ENCODE data around the gene LRRC25. TPM values are rescaled to one million over a fixed set of nuclear protein-coding genes. Genes with fewer than 3 reads are reported as not detected.

The LRRC25 gene
- polyA plus RNA-seq, 1 experiment: 0.12 TPM

DNA sequence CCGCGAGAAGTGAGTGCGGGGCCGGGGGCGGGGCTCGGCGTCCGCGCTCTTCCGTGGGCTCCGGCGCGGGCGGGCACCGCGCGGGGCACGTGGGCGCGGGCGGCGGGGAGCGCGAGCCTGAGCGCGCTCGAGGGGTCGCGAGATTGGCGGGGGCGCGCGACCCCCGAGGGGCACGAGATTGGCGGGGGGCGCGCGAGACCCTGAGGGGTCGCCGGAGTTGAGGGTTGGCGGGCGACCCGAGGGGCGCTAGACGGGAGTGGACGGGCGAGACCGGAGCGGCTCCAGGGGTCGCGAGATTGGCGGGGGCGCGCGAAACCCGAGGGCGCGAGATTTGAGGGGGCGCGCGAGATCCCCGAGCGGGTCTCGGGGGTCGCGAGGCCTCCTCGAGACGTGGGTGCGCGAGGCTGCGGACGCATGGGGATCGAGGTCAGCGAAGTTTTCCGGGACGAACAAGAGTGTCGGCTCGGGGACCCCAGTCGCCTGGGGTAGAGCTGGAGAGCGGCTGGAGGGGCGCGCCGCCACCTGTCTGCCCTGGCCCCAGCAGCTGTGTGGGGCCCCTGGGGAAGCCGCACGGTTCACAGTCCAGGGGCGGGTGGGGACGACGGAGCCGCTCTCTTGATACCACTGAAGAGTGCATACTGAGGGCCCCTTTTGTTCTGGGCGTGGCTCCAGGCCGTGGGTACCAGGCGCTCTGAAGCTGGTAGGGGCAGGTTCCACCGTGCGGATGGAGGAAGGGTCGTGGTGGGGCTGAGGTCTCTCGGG is 22.5 kb upstream of the LRRC25 start:
- no peaks in the 10 kb centered on the region; the same call in 1 of the 2 replicates for H3K9me3 ChIP-seq (ENCODE audit: control insufficient read depth, insufficient read depth, low read length)
- H3K27me3 ChIP-seq (ENCODE audit: control insufficient read depth, insufficient read depth, low read length): no peaks in the 10 kb centered on the region
- DNase-seq (ENCODE audit: low read depth, low spot score): no peak
- H3K4me3 ChIP-seq (ENCODE audit: low read depth, low read length): peak overlapping the region; percentile 71
- TF ChIP-seq, protein P1, sequence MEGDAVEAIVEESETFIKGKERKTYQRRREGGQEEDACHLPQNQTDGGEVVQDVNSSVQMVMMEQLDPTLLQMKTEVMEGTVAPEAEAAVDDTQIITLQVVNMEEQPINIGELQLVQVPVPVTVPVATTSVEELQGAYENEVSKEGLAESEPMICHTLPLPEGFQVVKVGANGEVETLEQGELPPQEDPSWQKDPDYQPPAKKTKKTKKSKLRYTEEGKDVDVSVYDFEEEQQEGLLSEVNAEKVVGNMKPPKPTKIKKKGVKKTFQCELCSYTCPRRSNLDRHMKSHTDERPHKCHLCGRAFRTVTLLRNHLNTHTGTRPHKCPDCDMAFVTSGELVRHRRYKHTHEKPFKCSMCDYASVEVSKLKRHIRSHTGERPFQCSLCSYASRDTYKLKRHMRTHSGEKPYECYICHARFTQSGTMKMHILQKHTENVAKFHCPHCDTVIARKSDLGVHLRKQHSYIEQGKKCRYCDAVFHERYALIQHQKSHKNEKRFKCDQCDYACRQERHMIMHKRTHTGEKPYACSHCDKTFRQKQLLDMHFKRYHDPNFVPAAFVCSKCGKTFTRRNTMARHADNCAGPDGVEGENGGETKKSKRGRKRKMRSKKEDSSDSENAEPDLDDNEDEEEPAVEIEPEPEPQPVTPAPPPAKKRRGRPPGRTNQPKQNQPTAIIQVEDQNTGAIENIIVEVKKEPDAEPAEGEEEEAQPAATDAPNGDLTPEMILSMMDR (IDR thresholded peaks at IDR 0.05; ENCODE audit: low read depth, low read length): no peak
- no peak overlapping the region for H3K27ac ChIP-seq (ENCODE audit: low read depth, low read length)
- ChIA-PET CTCF (interaction anchor here (0.5 to 2.0 kb wide), 5 partner anchors 18 to 141 kb away, joined by 3 to 18 read pairs (median 5); no protein-coding TSS in a partner anchor), POLR2A (interaction anchor here (1.1 to 1.8 kb wide), 4 partner anchors 9 to 139 kb away, joined by 3 to 14 read pairs (median 6); partner anchors contain the start of genes GDF15 and JUND)

DNA sequence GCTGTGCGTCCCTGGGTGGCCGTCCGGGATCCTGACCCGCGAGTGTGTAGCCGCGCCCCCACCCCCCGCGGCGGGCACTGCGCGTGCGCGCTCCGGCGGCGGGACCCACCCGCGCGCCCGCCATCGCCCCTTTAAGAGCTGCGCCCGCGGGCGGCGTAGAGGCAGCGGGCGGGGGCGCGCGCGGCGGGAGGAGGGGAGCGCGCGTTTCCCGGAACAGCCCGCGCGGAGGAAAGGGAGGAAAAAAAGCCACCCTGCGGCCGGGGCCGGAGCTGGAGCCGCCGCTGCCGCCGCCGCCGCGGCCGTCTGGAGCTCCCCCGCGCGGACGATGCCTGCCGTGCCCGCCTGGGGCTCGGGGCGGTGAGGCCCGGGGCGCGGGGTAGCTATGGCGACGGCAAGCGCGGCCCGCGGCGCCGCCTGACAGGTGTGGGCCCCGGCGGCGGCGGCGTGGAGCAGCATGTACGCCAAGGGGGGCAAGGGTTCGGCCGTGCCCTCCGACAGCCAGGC is 21.8 kb upstream of the LRRC25 start, which contains the start of gene SSBP4:
TSS of gene SSBP4 (plus strand) at position 204 of the 504 bp plus-strand sequence. CDS start at position 455, 251 bp downstream.
- DNase-seq (ENCODE audit: low read depth, low spot score): no peak
- Histone ChIP-seq H3K27me3 (ENCODE audit: control insufficient read depth, insufficient read depth, low read length) (no peaks in the 10 kb centered on the region), H3K27ac (ENCODE audit: low read depth, low read length) (peak within 1 kb of the TSS; percentile 47), H3K4me3 (ENCODE audit: low read depth, low read length) (peak within 1 kb of the TSS; percentile 71), H3K9me3 (ENCODE audit: control insufficient read depth, insufficient read depth, low read length) (no peaks in the 10 kb centered on the region; the same call in 1 of the 2 replicates)
- CTCF ChIA-PET: interaction anchor here (0.8 to 2.0 kb wide), 3 partner anchors 17 to 140 kb away, joined by 3 to 5 read pairs (median 5); no protein-coding TSS in a partner anchor
- TF ChIP-seq, protein P1 (IDR thresholded peaks at IDR 0.05; ENCODE audit: low read depth, low read length): 0 out of 2 replicates have a peak, but pooled peaks have one; percentile 18
- POLR2A ChIA-PET: interaction anchor here (0.6 to 1.8 kb wide), 5 partner anchors 9 to 139 kb away, joined by 3 to 14 read pairs (median 6); partner anchors contain the start of genes GDF15 and JUND

DNA sequence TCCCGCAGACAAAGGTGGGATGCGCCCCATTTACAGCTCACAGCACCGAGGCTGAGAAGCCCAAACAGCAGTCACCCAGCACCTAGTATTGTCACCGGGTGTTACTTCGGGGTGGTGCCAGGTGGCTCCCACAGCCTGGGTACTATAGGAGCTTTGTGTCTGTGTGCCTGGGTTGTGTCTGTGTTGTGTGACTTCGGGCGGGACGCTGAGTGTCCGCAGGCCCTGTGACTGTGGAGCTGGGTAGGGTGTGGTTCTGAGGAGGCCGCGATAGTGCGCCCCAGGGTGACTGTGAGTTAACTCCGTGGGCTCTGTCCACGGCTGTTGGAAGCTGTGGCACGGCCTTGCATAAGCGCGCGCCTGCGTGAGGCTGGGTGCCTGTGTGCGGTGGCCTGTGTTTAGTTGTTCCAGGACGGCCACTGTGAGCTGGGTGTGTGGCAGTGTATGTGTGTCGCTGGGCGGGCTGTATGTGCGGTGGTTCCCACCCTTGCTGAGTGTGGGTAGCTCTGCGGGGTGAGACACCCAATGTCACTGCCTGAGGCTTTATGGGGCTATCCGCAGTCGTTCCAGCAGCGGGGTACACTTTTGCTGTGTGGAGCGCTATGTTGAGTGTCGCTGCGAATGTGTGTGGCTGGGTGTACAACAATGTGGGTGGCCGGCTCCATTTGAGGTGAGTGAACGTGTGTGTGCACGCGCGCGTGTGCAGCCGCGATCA is 21.2 kb upstream of the LRRC25 start:
- POLR2A ChIA-PET: interaction anchor here (0.6 to 1.8 kb wide), 5 partner anchors 10 to 549 kb away, joined by 5 to 14 read pairs (median 6); partner anchors contain the start of genes GDF15 and JUND
- no peak for DNase-seq (ENCODE audit: low read depth, low spot score)

DNA sequence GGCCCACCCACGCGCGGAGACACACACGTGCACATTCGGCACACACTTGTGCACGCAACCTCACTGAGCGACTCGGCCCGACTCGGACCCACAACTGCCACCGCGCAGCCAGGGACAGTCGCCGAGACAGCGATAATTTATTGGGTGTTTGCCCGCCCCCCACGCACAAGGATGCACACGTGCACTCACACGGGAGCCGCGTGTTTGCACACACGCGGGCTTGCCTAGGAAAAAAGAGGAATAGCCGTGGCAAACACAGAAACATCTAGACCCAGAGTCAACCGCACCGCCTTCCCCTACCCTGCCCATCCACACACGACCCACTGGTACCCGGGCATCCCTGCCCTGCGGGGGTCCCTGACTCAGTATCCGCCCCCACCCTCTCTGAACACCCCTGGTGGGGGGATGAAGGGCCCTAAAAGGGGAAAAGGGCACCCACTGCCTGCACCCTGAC is 20.6 kb upstream of the LRRC25 start:
- CTCF ChIA-PET: interaction anchor here (1.4 to 2.6 kb wide), 3 partner anchors 68 to 139 kb away, joined by 3 to 12 read pairs (median 5); no protein-coding TSS in a partner anchor
- TF ChIP-seq, protein P1 (IDR thresholded peaks at IDR 0.05; ENCODE audit: low read depth, low read length): no peak
- no peaks in the 10 kb centered on the region; the same call in 1 of the 2 replicates for H3K9me3 ChIP-seq (ENCODE audit: control insufficient read depth, insufficient read depth, low read length)
- POLR2A ChIA-PET: interaction anchor here (0.6 to 2.3 kb wide), 4 partner anchors 15 to 548 kb away, joined by 3 to 18 read pairs (median 5); partner anchors contain the start of genes GDF15 and JUND
- no peaks in the 10 kb centered on the region for H3K27me3 ChIP-seq (ENCODE audit: control insufficient read depth, insufficient read depth, low read length)
- no peak for DNase-seq (ENCODE audit: low read depth, low spot score)
- H3K27ac ChIP-seq (ENCODE audit: low read depth, low read length): peak overlapping the region; percentile 47
- peak overlapping the region; percentile 27 for H3K4me3 ChIP-seq (ENCODE audit: low read depth, low read length)

More for the DNA sequence above, 21.2 kb upstream of the LRRC25 start:
- TF ChIP-seq, protein P1 (IDR thresholded peaks at IDR 0.05; ENCODE audit: low read depth, low read length): no peak
- CTCF ChIA-PET: interaction anchor here (1.4 to 2.0 kb wide), 2 partner anchors 69 to 90 kb away, joined by 3 to 5 read pairs; no protein-coding TSS in a partner anchor
- Histone ChIP-seq H3K9me3 (ENCODE audit: control insufficient read depth, insufficient read depth, low read length) (no peaks in the 10 kb centered on the region; the same call in 1 of the 2 replicates), H3K4me3 (ENCODE audit: low read depth, low read length) (peak overlapping the region; percentile 49), H3K27ac (ENCODE audit: low read depth, low read length) (peak overlapping the region; percentile 47), H3K27me3 (ENCODE audit: control insufficient read depth, insufficient read depth, low read length) (no peaks in the 10 kb centered on the region)
